Measurements from ENCODE around the gene HOXD8. TPM values are rescaled to one million over a fixed set of nuclear protein-coding genes. Genes with fewer than 3 reads are reported as not detected.

HOXD8 gene
- total and polyA plus RNA-seq, 2 of the 8 experiments (the other 6 are each of a cell fraction or from before 2014, with no cell fraction given), result not detected

DNA sequence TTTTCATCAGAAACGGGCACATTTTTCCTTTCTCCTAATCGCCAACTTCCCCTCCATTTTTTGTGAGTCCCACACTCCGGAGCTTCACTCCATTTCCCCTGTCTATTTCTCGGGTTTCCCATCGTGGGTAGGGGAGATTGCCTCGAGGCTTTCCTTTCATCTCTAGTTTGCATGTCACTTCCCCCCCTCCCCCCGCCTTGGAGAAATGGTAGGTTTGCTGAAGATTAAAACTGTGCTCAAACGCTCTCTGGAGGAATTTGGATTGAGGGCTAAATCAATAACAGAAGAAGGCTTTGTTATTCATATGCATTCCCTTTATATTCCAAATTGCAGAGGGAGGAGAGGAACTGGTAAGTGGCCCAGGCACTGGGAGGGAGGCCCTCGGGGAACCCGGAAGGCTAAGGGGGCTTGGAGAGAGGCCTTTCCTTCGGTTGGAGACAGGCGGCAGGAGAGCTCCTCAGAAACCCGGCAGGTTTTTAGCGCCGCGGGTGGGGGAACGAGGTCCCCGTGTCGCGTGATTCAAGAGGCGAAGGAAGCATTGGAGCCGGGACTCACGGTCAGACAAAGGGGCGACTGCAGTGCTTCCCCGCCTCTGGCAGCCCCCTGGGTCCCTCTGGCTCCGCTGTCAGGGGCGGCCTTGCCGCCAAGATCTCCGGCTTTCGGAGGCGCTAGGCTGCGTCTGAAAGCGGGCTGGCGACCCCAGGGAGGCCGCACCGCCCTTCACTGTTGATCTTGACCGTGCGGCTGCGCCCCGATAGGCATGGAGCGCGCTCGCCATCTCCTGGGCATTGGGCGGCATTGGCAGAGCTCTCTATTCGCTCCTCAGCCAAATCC lies 32.3 kb upstream of the HOXD8 start:
- H2BK20ac ChIP-seq (ENCODE audit: low read length), result no peak overlapping the region; the same call in 1 of the 2 replicates
- H3K4me2 ChIP-seq (ENCODE audit: insufficient read depth in 1 of 2, low read depth in 2 of 2, low read length in 2 of 2), result peak overlapping the region; percentile 14 to 77
- H2BK15ac ChIP-seq (ENCODE audit: low read length), result no peak overlapping the region
- peak overlapping the region; percentile 14; the same call in 1 of the 2 replicates for H2BK5ac ChIP-seq (ENCODE audit: low read depth, low read length)
- no peak overlapping the region for H3K56ac ChIP-seq (replicated peaks; ENCODE audit: insufficient read length, low read depth, low read length)
- no peak overlapping the region for H2BK120ac ChIP-seq (replicated peaks; ENCODE audit: low read depth, low read length)
- no peak overlapping the region for H3K23ac ChIP-seq (ENCODE audit: insufficient read length)
- no peak overlapping the region for H4K91ac ChIP-seq (replicated peaks; ENCODE audit: insufficient read length, low read length)
- ChIA-PET POLR2A (ENCODE audit: partially characterized antibody) (interaction anchor here (1.4 to 3.4 kb wide), 4 partner anchors 9 to 17 kb away, joined by 4 to 12 read pairs (median 8); partner anchors contain the start of gene HOXD11), CTCF (ENCODE audit: partially characterized antibody) (interaction anchor here (0.6 to 6.5 kb wide), 33 partner anchors 7 to 1542 kb away, joined by 3 to 130 read pairs (median 4); partner anchors contain the start of genes EVX2 and HOXD4)
- H3K4ac ChIP-seq (replicated peaks; ENCODE audit: insufficient read length, low read depth, low read length), result no peak overlapping the region
- DNase-seq (ENCODE audit: low read depth in 1 of 2, low spot score in 2 of 2), result peak; percentile 86 to 91
- 3% methylated on average over 43 of the region's 45 CpGs; no CpG with 5 or more reads in 1 of the 2 experiments for WGBS, 2 experiments (ENCODE audit: extremely low coverage in 1 of 2, insufficient coverage in 1 of 2, insufficient read length in 1 of 2, insufficient replicate concordance in 2 of 2, low coverage in 1 of 2, low lambda C conversion rate in 2 of 2, missing lambda C conversion rate in 1 of 2)
- no peaks in the 10 kb centered on the region for H3K79me2 ChIP-seq (ENCODE audit: control insufficient read depth in 1 of 2, insufficient read depth in 2 of 2, low read length in 2 of 2)
- H3K9me3 ChIP-seq (ENCODE audit: insufficient read depth in 2 of 2, low read depth in 1 of 2, low read length in 1 of 2), result no peaks in the 10 kb centered on the region; a peak in 1 of 4 replicates
- no peak overlapping the region for H2AFZ ChIP-seq (ENCODE audit: low read length)
- no peaks in the 10 kb centered on the region; a peak in 1 of 8 replicates for H3K36me3 ChIP-seq (ENCODE audit: control insufficient read depth in 2 of 4, insufficient read depth in 4 of 4, low read length in 3 of 4)
- H3K14ac ChIP-seq (ENCODE audit: insufficient read length), result no peak overlapping the region
- peak overlapping the region; percentile 1 to 54 (median 22); a peak in 6 of 8 replicates for H3K4me3 ChIP-seq (ENCODE audit: extremely low read depth in 1 of 4, insufficient read depth in 2 of 4, low read depth in 3 of 4, low read length in 4 of 4)
- H3K23me2 ChIP-seq (ENCODE audit: low read depth, low read length), result peaks cover 6% of the 10 kb centered on the region
- no peaks in the 10 kb centered on the region for H3K79me1 ChIP-seq (ENCODE audit: low read depth, low read length)
- H2BK12ac ChIP-seq (ENCODE audit: low read depth, low read length), result peak overlapping the region; percentile 12; the same call in 1 of the 2 replicates
- no peak overlapping the region for H3K27ac ChIP-seq (ENCODE audit: low read depth, low read length)
- H4K5ac ChIP-seq (ENCODE audit: insufficient read length, low read depth, low read length), result no peak overlapping the region
- H3K4me1 ChIP-seq (replicated peaks in 1 of 4; ENCODE audit: control insufficient read depth in 3 of 4, insufficient read depth in 4 of 4, low read length in 3 of 4), result peaks cover 0 to 28% (median 16%) of the 10 kb centered on the region in 4 experiments; a peak in 6 of 7 replicates
- peak overlapping the region; percentile 13; the same call in 1 of the 2 replicates for H3K18ac ChIP-seq (ENCODE audit: extremely low read depth, low read length)
- no peak overlapping the region for H3K9ac ChIP-seq (replicated peaks in 1 of 4; ENCODE audit: extremely low read depth in 1 of 4, low read depth in 3 of 4, low read length in 3 of 4)
- peaks cover 79 to 98% (median 91%) of the 10 kb centered on the region in 4 experiments for H3K27me3 ChIP-seq (replicated peaks in 1 of 4; ENCODE audit: control insufficient read depth in 3 of 4, extremely low read depth in 1 of 4, insufficient read depth in 3 of 4, low read length in 3 of 4)
- no peak overlapping the region for H2AK5ac ChIP-seq (ENCODE audit: low read depth, low read length)
- peak; percentile 19 for FAIRE-seq
- no peak overlapping the region for H4K8ac ChIP-seq (ENCODE audit: extremely low read depth, insufficient read depth, low read length)
- peaks cover 16 to 31% of the 10 kb centered on the region in 2 experiments for H4K20me1 ChIP-seq (replicated peaks in 1 of 2; ENCODE audit: control insufficient read depth in 1 of 2, insufficient read depth in 2 of 2, low read length in 2 of 2)
- TF ChIP-seq SIRT6 (IDR thresholded peaks at IDR 0.05; ENCODE audit: low read length), result no peak
- peak; percentile 26; the same call in 1 of the 2 replicates for TF ChIP-seq TBP (IDR thresholded peaks at IDR 0.05; ENCODE audit: low read depth, low read length)
- TF ChIP-seq CHD1 (IDR thresholded peaks at IDR 0.05; ENCODE audit: low read depth, low read length), result no peak
- TF ChIP-seq POLR2AphosphoS5 (IDR thresholded peaks at IDR 0.05; ENCODE audit: low read depth, low read length), result no peak
- no peak for TF ChIP-seq CEBPB (IDR thresholded peaks at IDR 0.05; ENCODE audit: low read depth, low read length)
- no peak for TF ChIP-seq BCL11A (IDR thresholded peaks at IDR 0.05; ENCODE audit: low read depth in 2 of 2, low read length in 2 of 2)
- TF ChIP-seq FOSL1 (IDR thresholded peaks at IDR 0.05; ENCODE audit: insufficient read depth, low read depth, low read length), result no peak
- no peak for TF ChIP-seq JUN (IDR thresholded peaks at IDR 0.05; ENCODE audit: low read depth, low read length)
- TF ChIP-seq SRF (IDR thresholded peaks at IDR 0.05; ENCODE audit: low read depth, low read length), result no peak
- TF ChIP-seq EZH2 (IDR thresholded peaks at IDR 0.05; ENCODE audit: low read depth, low read length, severe bottlenecking), result no peak
- no peak for TF ChIP-seq HDAC6 (IDR thresholded peaks at IDR 0.05; ENCODE audit: low read depth, low read length)
- peak; percentile 93 to 95 for TF ChIP-seq RAD21 (IDR thresholded peaks at IDR 0.05 in 1 of 2, conservative IDR thresholded peaks at IDR 0.05 in 1 of 2; ENCODE audit: low read depth in 2 of 2, low read length in 2 of 2)
